CD4-positive, alpha-beta T cell treated with Interleukin-17A for 1 hour (primary cell): ENCODE measurements around the gene VN1R2.
"Not testable (repeated sequence)": the region's sequence is repeated elsewhere in the genome, so short reads cannot be mapped to it uniquely, and the experiment has no call there.

ENCODE experiments used
- DNase-seq: peaks from one replicate; pipeline ENCODE4 v3.0.0-alpha.2; 2020

Gene VN1R2

GRCh38 chr19:53257715-53258342 lies at the start of gene VN1R2:
VN1R2 (plus strand) TSS chr19:53258292; CDS start chr19:53258376, 84 bp downstream.
- DNase-seq = not testable (repeated sequence)

GRCh38 chr19:53211554-53211953 lies 46.5 kb upstream of the VN1R2 start:
- not testable (repeated sequence) for DNase-seq

- DNase-seq = no peak
These were observed 45.3 kb upstream of the VN1R2 start for GRCh38 chr19:53212703-53213320.

- not testable (repeated sequence) for DNase-seq
These were observed 35.4 kb upstream of the VN1R2 start for GRCh38 chr19:53222716-53223115.

GRCh38 chr19:53224606-53225005 lies 33.5 kb upstream of the VN1R2 start:
- no peak for DNase-seq

- DNase-seq = no peak
These were observed 20.8 kb upstream of the VN1R2 start for GRCh38 chr19:53237114-53237777.

- DNase-seq = no peak
These were observed 11.6 kb upstream of the VN1R2 start for GRCh38 chr19:53246498-53246897.

- DNase-seq = peak; percentile 85
These were observed 3.4 kb upstream of the VN1R2 start, which contains the start of gene ZNF677 for GRCh38 chr19:53254411-53255341. ZNF677 (minus strand) TSS chr19:53254873; CDS start chr19:53251550, 3,323 bp downstream.

- DNase-seq = not testable (repeated sequence)
These were observed 9.5 kb downstream of the VN1R2 start, which contains the start of gene VN1R4 for GRCh38 chr19:53267623-53268022. VN1R4 (minus strand) TSS chr19:53267723; CDS start chr19:53267665, 58 bp downstream.

- DNase-seq = not testable (repeated sequence)
These were observed 11.8 kb downstream of the VN1R2 start for GRCh38 chr19:53269861-53270260.

- DNase-seq = no peak
These were observed 14.0 kb downstream of the VN1R2 start for GRCh38 chr19:53272044-53272443.

- no peak for DNase-seq
These were observed 17.4 kb downstream of the VN1R2 start for GRCh38 chr19:53275480-53275879.

- DNase-seq = not testable (repeated sequence)
These were observed 23.9 kb downstream of the VN1R2 start for GRCh38 chr19:53281947-53282346.

GRCh38 chr19:53285087-53285486 lies 27.0 kb downstream of the VN1R2 start:
- DNase-seq = no peak

- no peak for DNase-seq
These were observed 32.9 kb downstream of the VN1R2 start for GRCh38 chr19:53290758-53291549.

- no peak for DNase-seq
These were observed 36.8 kb downstream of the VN1R2 start for GRCh38 chr19:53294786-53295441.

- DNase-seq = not testable (repeated sequence)
These were observed 43.2 kb downstream of the VN1R2 start for GRCh38 chr19:53301341-53301740.

GRCh38 chr19:53308339-53308811 lies 50.3 kb downstream of the VN1R2 start:
- DNase-seq = peak; percentile 1
